Neural cell (in vitro differentiated cells): Measurements from ENCODE around the gene SNX15. TPM values are rescaled to one million over a fixed set of nuclear protein-coding genes. Genes with fewer than 3 reads are reported as not detected.

Source experiments
- H2AFZ ChIP-seq: fragments of 200-600, 300-800 bp; sonication (generic), shearing (Covaris generic); 2 replicates; pipeline ENCODE4 v1.6.0; 2014; ENCODE audit warnings: low read depth, mild to moderate bottlenecking, antibody characterized with exemption, low read length, moderate library complexity
- H3F3A ChIP-seq: fragments of 200-600 bp; shearing (Covaris generic); 2 replicates; pipeline ENCODE4 v1.6.1; 2016; ENCODE audit warnings: mild to moderate bottlenecking, moderate library complexity, mixed read lengths, antibody characterized with exemption, low read length; ENCODE audit not compliant: insufficient read depth, poor library complexity, severe bottlenecking
- H3K27ac ChIP-seq: fragments of 200-600, 300-800 bp; sonication (generic), shearing (Covaris generic); 2 replicates; pipeline ENCODE4 v1.5.1; 2014; ENCODE audit warnings: mild to moderate bottlenecking, low read length, moderate library complexity
- H3K27me3 ChIP-seq: fragments of 300-800, 200-600 bp; sonication (generic), shearing (Covaris generic); 2 replicates; pipeline ENCODE4 v1.6.0; 2014; ENCODE audit warnings: mild to moderate bottlenecking, low read depth, low read length, moderate library complexity; ENCODE audit not compliant: insufficient read depth
- H3K36me3 ChIP-seq: fragments of 300-800, 200-600 bp; sonication (generic), shearing (Covaris generic); 2 replicates; pipeline ENCODE4 v1.5.1; 2014; ENCODE audit warnings: mild to moderate bottlenecking, antibody characterized with exemption, low read length, moderate library complexity; ENCODE audit not compliant: insufficient read depth
- H3K4me2 ChIP-seq: fragments of 300-800, 200-600 bp; sonication (generic), shearing (Covaris generic); 2 replicates; pipeline ENCODE4 v1.6.0; 2014; ENCODE audit warnings: mild to moderate bottlenecking, low read length
- H3K4me3 ChIP-seq: fragments of 300-800, 200-600 bp; sonication (generic), shearing (Covaris generic); 2 replicates; pipeline ENCODE4 v1.5.1; 2014; ENCODE audit warnings: mild to moderate bottlenecking, low read length, moderate library complexity
- H3K79me2 ChIP-seq: fragments of 200-600 bp; shearing (Covaris generic); replicated peaks from 2 replicates; pipeline ENCODE4 v1.6.0; 2014; ENCODE audit warnings: mild to moderate bottlenecking, low read length, moderate library complexity; ENCODE audit not compliant: insufficient read depth
- H3K9ac ChIP-seq: fragments of 300-800, 200-600 bp; sonication (generic), shearing (Covaris generic); 2 replicates; pipeline ENCODE4 v1.6.1; 2016; ENCODE audit warnings: mild to moderate bottlenecking, low read length, mixed read lengths
- H3K9me2 ChIP-seq: fragments of 200-600 bp; shearing (Covaris generic); 2 replicates; pipeline ENCODE4 v1.6.1; 2016; ENCODE audit warnings: mild to moderate bottlenecking, low read length, mixed read lengths; ENCODE audit not compliant: insufficient read depth
- H3K9me3 ChIP-seq: fragments of 200-600, 300-800 bp; sonication (generic), shearing (Covaris generic); 2 replicates; pipeline ENCODE4 v1.6.1; 2016; ENCODE audit warnings: mild to moderate bottlenecking, mixed run types, low read length, moderate library complexity, mixed read lengths
- H4K20me1 ChIP-seq: fragments of 200-600 bp; shearing (Covaris generic); 2 replicates; pipeline ENCODE4 v1.6.1; 2016; ENCODE audit warnings: mild to moderate bottlenecking, mixed run types; ENCODE audit not compliant: insufficient read depth
- EP300 ChIP-seq: fragments of 450-650 bp; conservative IDR thresholded peaks from 2 replicates; pipeline ENCODE4 v1.6.1; 2014; ENCODE audit warnings: antibody characterized with exemption, mild to moderate bottlenecking, moderate library complexity; ENCODE audit not compliant: poor library complexity, severe bottlenecking
- EZH2 ChIP-seq: fragments of 200-600, 300-800 bp; shearing (Covaris generic), sonication (generic); IDR thresholded peaks from 2 replicates; pipeline ENCODE4 v1.6.1; 2014; ENCODE audit warnings: antibody characterized with exemption, low read length, borderline replicate concordance, mild to moderate bottlenecking; ENCODE audit not compliant: insufficient read depth, poor library complexity, severe bottlenecking
- MXI1 ChIP-seq: fragments of 450-650 bp; conservative IDR thresholded peaks from 2 replicates; pipeline ENCODE4 v1.6.1; 2014; ENCODE audit warnings: antibody characterized with exemption, mild to moderate bottlenecking; ENCODE audit not compliant: poor library complexity, severe bottlenecking
- POLR2AphosphoS5 ChIP-seq: IDR thresholded peaks from 2 replicates; pipeline ENCODE4 v1.6.1; 2012
- RAD21 ChIP-seq: fragments of 450-650 bp; conservative IDR thresholded peaks from 2 replicates; pipeline ENCODE4 v1.6.1; 2014; ENCODE audit warnings: antibody characterized with exemption, mild to moderate bottlenecking, moderate library complexity
- SMC3 ChIP-seq: fragments of 450-650 bp; conservative IDR thresholded peaks from 2 replicates; pipeline ENCODE4 v1.6.1; 2014; ENCODE audit warnings: antibody characterized with exemption, mild to moderate bottlenecking, moderate library complexity; ENCODE audit not compliant: poor library complexity
- TAF1 ChIP-seq: IDR thresholded peaks from 2 replicates; pipeline ENCODE4 v1.6.1; 2012; ENCODE audit warnings: low read depth
- polyA plus RNA-seq: library from polyadenylated mRNA; depleted of rRNA; stranded (reverse); fragments of >200 nt; gene quantifications from 2 replicates; pipeline ENCODE4 v1.2.3, GENCODE V29; 2014
- TF ChIP-seq, protein P1 (sequence below): IDR thresholded peaks from 2 replicates; pipeline ENCODE4 v1.6.1; 2012; ENCODE audit warnings: borderline replicate concordance
- TF ChIP-seq, protein P2 (sequence below): fragments of 450-650 bp; IDR thresholded peaks from 2 replicates; pipeline ENCODE4 v1.5.1; 2014; ENCODE audit warnings: antibody characterized with exemption, mild to moderate bottlenecking, moderate library complexity; ENCODE audit not compliant: poor library complexity, severe bottlenecking

Gene SNX15
- polyA plus RNA-seq, 1 donor from 2014 or later: 11.2 TPM

DNA sequence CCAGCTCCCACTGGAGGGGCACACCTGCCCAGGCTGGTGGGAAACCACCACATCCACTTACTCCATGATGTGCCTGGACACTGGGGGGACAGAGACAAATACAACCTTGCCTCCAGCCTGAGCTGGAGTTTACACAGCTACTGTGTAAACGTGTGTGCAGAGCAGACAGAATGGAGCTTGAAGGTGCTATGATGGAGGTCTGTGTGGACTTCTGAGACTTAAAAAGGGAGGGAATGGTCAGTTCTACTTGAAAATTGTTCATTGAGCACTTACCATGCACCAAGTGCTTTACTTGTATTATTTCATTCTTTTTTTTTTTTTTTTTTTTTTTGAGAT is 45.4 kb downstream of the SNX15 start:
- Histone ChIP-seq H4K20me1 (no peaks in the 10 kb centered on the region), H3K4me2 (no peak overlapping the region), H3F3A (no peaks in the 10 kb centered on the region), H3K36me3 (no peaks in the 10 kb centered on the region), H2AFZ (no peak overlapping the region), H3K9me3 (no peaks in the 10 kb centered on the region), H3K9ac (no peak overlapping the region), H3K4me3 (no peak overlapping the region), H3K27ac (no peak overlapping the region), H3K9me2 (no peaks in the 10 kb centered on the region), H3K79me2 (no peaks in the 10 kb centered on the region), H3K27me3 (no peaks in the 10 kb centered on the region)
- TF ChIP-seq EZH2 (no peak), EP300 (no peak), MXI1 (no peak)

- Histone ChIP-seq H3K9me3 (no peaks in the 10 kb centered on the region), H3K4me2 (no peak overlapping the region), H4K20me1 (no peaks in the 10 kb centered on the region), H3K36me3 (no peaks in the 10 kb centered on the region), H3F3A (no peaks in the 10 kb centered on the region), H2AFZ (no peak overlapping the region), H3K9me2 (no peaks in the 10 kb centered on the region), H3K27ac (no peak overlapping the region), H3K27me3 (no peaks in the 10 kb centered on the region), H3K9ac (no peak overlapping the region), H3K4me3 (no peak overlapping the region), H3K79me2 (no peaks in the 10 kb centered on the region)
- TF ChIP-seq, protein P1, sequence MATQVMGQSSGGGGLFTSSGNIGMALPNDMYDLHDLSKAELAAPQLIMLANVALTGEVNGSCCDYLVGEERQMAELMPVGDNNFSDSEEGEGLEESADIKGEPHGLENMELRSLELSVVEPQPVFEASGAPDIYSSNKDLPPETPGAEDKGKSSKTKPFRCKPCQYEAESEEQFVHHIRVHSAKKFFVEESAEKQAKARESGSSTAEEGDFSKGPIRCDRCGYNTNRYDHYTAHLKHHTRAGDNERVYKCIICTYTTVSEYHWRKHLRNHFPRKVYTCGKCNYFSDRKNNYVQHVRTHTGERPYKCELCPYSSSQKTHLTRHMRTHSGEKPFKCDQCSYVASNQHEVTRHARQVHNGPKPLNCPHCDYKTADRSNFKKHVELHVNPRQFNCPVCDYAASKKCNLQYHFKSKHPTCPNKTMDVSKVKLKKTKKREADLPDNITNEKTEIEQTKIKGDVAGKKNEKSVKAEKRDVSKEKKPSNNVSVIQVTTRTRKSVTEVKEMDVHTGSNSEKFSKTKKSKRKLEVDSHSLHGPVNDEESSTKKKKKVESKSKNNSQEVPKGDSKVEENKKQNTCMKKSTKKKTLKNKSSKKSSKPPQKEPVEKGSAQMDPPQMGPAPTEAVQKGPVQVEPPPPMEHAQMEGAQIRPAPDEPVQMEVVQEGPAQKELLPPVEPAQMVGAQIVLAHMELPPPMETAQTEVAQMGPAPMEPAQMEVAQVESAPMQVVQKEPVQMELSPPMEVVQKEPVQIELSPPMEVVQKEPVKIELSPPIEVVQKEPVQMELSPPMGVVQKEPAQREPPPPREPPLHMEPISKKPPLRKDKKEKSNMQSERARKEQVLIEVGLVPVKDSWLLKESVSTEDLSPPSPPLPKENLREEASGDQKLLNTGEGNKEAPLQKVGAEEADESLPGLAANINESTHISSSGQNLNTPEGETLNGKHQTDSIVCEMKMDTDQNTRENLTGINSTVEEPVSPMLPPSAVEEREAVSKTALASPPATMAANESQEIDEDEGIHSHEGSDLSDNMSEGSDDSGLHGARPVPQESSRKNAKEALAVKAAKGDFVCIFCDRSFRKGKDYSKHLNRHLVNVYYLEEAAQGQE: no peak
- no peak for TF ChIP-seq SMC3
- no peak for TF ChIP-seq POLR2AphosphoS5
- TF ChIP-seq, protein P2, sequence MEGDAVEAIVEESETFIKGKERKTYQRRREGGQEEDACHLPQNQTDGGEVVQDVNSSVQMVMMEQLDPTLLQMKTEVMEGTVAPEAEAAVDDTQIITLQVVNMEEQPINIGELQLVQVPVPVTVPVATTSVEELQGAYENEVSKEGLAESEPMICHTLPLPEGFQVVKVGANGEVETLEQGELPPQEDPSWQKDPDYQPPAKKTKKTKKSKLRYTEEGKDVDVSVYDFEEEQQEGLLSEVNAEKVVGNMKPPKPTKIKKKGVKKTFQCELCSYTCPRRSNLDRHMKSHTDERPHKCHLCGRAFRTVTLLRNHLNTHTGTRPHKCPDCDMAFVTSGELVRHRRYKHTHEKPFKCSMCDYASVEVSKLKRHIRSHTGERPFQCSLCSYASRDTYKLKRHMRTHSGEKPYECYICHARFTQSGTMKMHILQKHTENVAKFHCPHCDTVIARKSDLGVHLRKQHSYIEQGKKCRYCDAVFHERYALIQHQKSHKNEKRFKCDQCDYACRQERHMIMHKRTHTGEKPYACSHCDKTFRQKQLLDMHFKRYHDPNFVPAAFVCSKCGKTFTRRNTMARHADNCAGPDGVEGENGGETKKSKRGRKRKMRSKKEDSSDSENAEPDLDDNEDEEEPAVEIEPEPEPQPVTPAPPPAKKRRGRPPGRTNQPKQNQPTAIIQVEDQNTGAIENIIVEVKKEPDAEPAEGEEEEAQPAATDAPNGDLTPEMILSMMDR: no peak
- TF ChIP-seq EP300: no peak
- no peak for TF ChIP-seq EZH2
- no peak for TF ChIP-seq MXI1
- TF ChIP-seq TAF1: no peak
- TF ChIP-seq RAD21: no peak
Observed at GRCh38 chr11:65077451-65077850, 50.2 kb downstream of the SNX15 start.

DNA sequence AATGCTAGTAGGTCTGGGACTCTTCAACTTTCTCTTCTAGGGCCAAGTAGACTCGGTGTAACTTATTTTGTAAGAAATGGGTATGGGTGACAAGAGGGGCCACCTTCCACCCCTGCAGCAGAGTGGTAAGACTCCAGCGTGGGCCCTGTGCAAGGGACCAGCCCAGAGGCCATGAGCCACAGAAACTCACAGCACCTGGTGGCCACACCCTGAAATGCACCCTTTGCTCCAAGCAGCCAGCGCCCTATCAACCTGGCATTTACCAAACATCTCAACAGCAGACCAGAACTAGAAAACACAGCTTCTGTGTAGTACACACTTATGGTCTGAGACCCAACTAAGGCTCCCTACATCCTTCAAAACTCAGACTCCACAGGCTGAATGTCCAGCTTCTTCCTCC is 50.9 kb downstream of the SNX15 start:
- H4K20me1 ChIP-seq: no peaks in the 10 kb centered on the region
- H3K27me3 ChIP-seq: no peaks in the 10 kb centered on the region
- H3K27ac ChIP-seq: no peak overlapping the region
- H3K36me3 ChIP-seq: no peaks in the 10 kb centered on the region
- no peaks in the 10 kb centered on the region for H3F3A ChIP-seq
- no peak overlapping the region for H2AFZ ChIP-seq
- H3K4me3 ChIP-seq: no peak overlapping the region
- peaks cover 6% of the 10 kb centered on the region for H3K79me2 ChIP-seq
- no peak overlapping the region for H3K9ac ChIP-seq
- H3K9me2 ChIP-seq: no peaks in the 10 kb centered on the region
- H3K4me2 ChIP-seq: no peak overlapping the region
- H3K9me3 ChIP-seq: no peaks in the 10 kb centered on the region
- TF ChIP-seq SMC3 (peak; percentile 34), EZH2 (no peak), MXI1 (no peak)
- TF ChIP-seq, protein P2: peak; percentile 36
